ENCODE results near the gene SYNPO2. TPM values are rescaled to one million over a fixed set of nuclear protein-coding genes. Genes with fewer than 3 reads are reported as not detected.
A peak's percentile ranks its signal among the peaks of the same experiment; 100 is the strongest.

Gene SYNPO2
- total RNA-seq, 8 experiments from 2014 or later, result 0.17 to 21.4 (median 8.9) TPM

DNA sequence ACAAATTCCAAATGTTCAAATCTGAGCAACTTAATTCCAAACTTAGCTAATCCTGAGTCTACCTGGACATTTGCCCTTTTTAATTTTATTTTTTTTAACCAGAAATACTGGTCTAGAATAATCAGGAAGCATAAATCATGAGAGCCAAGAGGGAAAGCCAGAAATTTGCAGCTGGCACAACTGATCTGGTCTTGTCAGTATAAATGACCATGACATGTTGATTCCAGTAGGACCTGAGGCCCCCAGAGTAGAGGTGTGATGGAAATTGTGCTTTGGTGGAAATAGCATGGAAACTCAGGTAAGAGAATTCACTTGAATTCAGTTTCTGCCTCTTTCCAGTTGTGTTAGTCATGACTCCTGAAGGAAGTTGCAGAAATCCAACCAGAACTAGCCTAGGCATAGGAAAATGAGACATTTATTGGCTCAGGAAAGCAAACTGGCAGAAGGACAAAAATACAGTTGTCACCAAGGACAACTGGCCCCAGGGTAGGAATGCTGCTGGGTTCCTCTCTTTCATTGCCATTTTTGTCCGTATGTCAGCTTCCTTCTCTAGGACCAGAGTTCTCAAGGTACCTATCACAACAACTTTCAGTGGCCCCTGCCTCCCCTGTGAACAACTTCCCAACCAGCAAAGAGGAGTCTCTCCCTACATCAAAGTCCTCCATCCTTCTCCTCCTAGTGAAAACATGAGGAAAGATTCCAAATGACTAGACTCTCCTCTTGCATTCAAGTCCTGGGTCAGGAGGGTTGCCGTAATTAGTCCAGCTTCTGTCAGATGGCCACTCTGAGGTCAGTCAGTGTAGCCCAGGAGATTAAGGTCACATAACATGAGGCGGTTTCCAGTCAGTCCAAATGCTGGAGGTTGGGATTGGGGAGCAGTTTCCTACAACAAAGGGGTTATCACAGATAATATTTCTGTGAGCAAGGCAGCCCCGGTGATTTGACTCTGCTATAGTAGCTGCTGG, 217.7 kb downstream of the SYNPO2 start:
- in situ Hi-C loops (cut with MboI; ENCODE audit: low pct_unique_long_range_greater_than_20kb in 2 of 9, low sequenced_read_pairs in 9 of 9, unreplicated experiment in 9 of 9), result no loop called here
- no peak overlapping the region for H3K27ac ChIP-seq
- no peaks in the 10 kb centered on the region for H3K4me1 ChIP-seq (replicated peaks in 1 of 2)
- peak in 1 of 8 experiments; percentile 72 for ATAC-seq (replicated peaks in 6 of 8)
- H3K4me3 ChIP-seq, result no peak overlapping the region
- WGBS, 10 experiments, result 42 to 100% (median 72%) methylated on average over 1 to 3 of the region's 4 CpGs; no CpG with 5 or more reads in 3 of the 10 experiments

- Histone ChIP-seq H3K27ac (no peak overlapping the region), H3K4me1 (replicated peaks in 1 of 2) (no peaks in the 10 kb centered on the region), H3K4me3 (no peak overlapping the region)
- no peak for ATAC-seq (replicated peaks in 6 of 8)
- 30 to 100% (median 91%) methylated on average over 1 to 2 of the region's 2 CpGs; no CpG with 5 or more reads in 4 of the 10 experiments for WGBS, 10 experiments
- in situ Hi-C loops (cut with MboI; ENCODE audit: low pct_unique_long_range_greater_than_20kb in 2 of 9, low sequenced_read_pairs in 9 of 9, unreplicated experiment in 9 of 9), result no loop called here
These were observed 221.5 kb downstream of the SYNPO2 start for GRCh38 chr4:119110121-119110520.

Other genes starting within 250 kb of the SYNPO2 start
- 10 to 100 TPM; 15.3 to 44.1 (median 25.1) TPM for gene METTL14, start 203.5 kb upstream of the SYNPO2 start, total RNA-seq
- 10 to 100 TPM in 6 of 8 experiments, 1 to 10 TPM in 2; 6.2 to 60.3 (median 23.5) TPM for gene SEC24D, start 52.7 kb upstream of the SYNPO2 start, total RNA-seq
- under 1 TPM in 3 of 8 experiments, not detected in 5; 0.15 to 0.78 (median 0.24) TPM for gene MYOZ2, start 247.0 kb downstream of the SYNPO2 start, total RNA-seq

Data from motor neuron (in vitro differentiated cells).